ENCODE measurements around the gene AFF3.

Gene AFF3

GRCh38 chr2:99805930-99806476 lies 336.4 kb downstream of the AFF3 start:
- DNase-seq: no peak
- Mint-ChIP-seq H3K27me3 (ENCODE audit: low read depth, poor library complexity) (peaks cover 7% of the 10 kb centered on the region), H3K9me3 (peaks cover 14% of the 10 kb centered on the region), H3K36me3 (ENCODE audit: low read depth) (peaks cover 56% of the 10 kb centered on the region), H3K4me1 (peaks cover 50% of the 10 kb centered on the region), H3K4me3 (no peak overlapping the region), H3K27ac (no peak overlapping the region)
- TF ChIP-seq CTCF (IDR thresholded peaks at IDR 0.05): no peak

- H3K27me3 Mint-ChIP-seq (ENCODE audit: low read depth, poor library complexity): peaks cover 11% of the 10 kb centered on the region
- H3K4me1 Mint-ChIP-seq: peaks cover 39% of the 10 kb centered on the region
- peaks cover 70% of the 10 kb centered on the region for H3K36me3 Mint-ChIP-seq (ENCODE audit: low read depth)
- no peak overlapping the region for H3K27ac Mint-ChIP-seq
- no peak for DNase-seq
- H3K4me3 Mint-ChIP-seq: no peak overlapping the region
- H3K9me3 Mint-ChIP-seq: peaks cover 19% of the 10 kb centered on the region
- no peak for TF ChIP-seq CTCF (IDR thresholded peaks at IDR 0.05)
Measured at GRCh38 chr2:99803846-99804245, 338.5 kb downstream of the AFF3 start.

GRCh38 chr2:99802734-99803133 lies 339.7 kb downstream of the AFF3 start:
- Mint-ChIP-seq H3K4me1 (peaks cover 29% of the 10 kb centered on the region), H3K9me3 (peaks cover 28% of the 10 kb centered on the region), H3K36me3 (ENCODE audit: low read depth) (peaks cover 73% of the 10 kb centered on the region), H3K27me3 (ENCODE audit: low read depth, poor library complexity) (peaks cover 7% of the 10 kb centered on the region), H3K4me3 (no peak overlapping the region), H3K27ac (peak overlapping the region; percentile 37)
- TF ChIP-seq CTCF (IDR thresholded peaks at IDR 0.05): no peak
- DNase-seq: no peak

GRCh38 chr2:99801327-99801901 lies 341.0 kb downstream of the AFF3 start:
- H3K4me1 Mint-ChIP-seq: peaks cover 16% of the 10 kb centered on the region
- TF ChIP-seq CTCF (IDR thresholded peaks at IDR 0.05): no peak
- no peak for DNase-seq
- peaks cover 41% of the 10 kb centered on the region for H3K9me3 Mint-ChIP-seq
- H3K27ac Mint-ChIP-seq: peak overlapping the region; percentile 54
- peaks cover 73% of the 10 kb centered on the region for H3K36me3 Mint-ChIP-seq (ENCODE audit: low read depth)
- H3K4me3 Mint-ChIP-seq: no peak overlapping the region
- peaks cover 7% of the 10 kb centered on the region for H3K27me3 Mint-ChIP-seq (ENCODE audit: low read depth, poor library complexity)

- H3K9me3 Mint-ChIP-seq: peaks cover 54% of the 10 kb centered on the region
- peaks cover 16% of the 10 kb centered on the region for H3K4me1 Mint-ChIP-seq
- no peak for DNase-seq
- no peak overlapping the region for H3K27ac Mint-ChIP-seq
- no peak overlapping the region for H3K4me3 Mint-ChIP-seq
- no peak for TF ChIP-seq CTCF (IDR thresholded peaks at IDR 0.05)
- H3K27me3 Mint-ChIP-seq (ENCODE audit: low read depth, poor library complexity): peaks cover 8% of the 10 kb centered on the region
- H3K36me3 Mint-ChIP-seq (ENCODE audit: low read depth): peaks cover 72% of the 10 kb centered on the region
Measured at GRCh38 chr2:99797475-99797874, 344.9 kb downstream of the AFF3 start.

GRCh38 chr2:99794414-99794813 lies 348.0 kb downstream of the AFF3 start:
- Mint-ChIP-seq H3K4me3 (no peak overlapping the region), H3K27ac (no peak overlapping the region), H3K9me3 (peaks cover 59% of the 10 kb centered on the region), H3K36me3 (ENCODE audit: low read depth) (peaks cover 85% of the 10 kb centered on the region), H3K27me3 (ENCODE audit: low read depth, poor library complexity) (peaks cover 8% of the 10 kb centered on the region), H3K4me1 (peaks cover 8% of the 10 kb centered on the region)
- no peak for DNase-seq
- TF ChIP-seq CTCF (IDR thresholded peaks at IDR 0.05): no peak
